CD4-positive, alpha-beta T cell treated with Interleukin-15 for 4 hours (primary cell): Measurements from ENCODE around the gene RBM46.
"Not testable (repeated sequence)": the region's sequence is repeated elsewhere in the genome, so short reads cannot be mapped to it uniquely, and the experiment has no call there.

Experiments used
- DNase-seq: peaks from one replicate; pipeline ENCODE4 v3.0.0-alpha.2; 2020; ENCODE audit warnings: low spot score

Gene RBM46

DNA sequence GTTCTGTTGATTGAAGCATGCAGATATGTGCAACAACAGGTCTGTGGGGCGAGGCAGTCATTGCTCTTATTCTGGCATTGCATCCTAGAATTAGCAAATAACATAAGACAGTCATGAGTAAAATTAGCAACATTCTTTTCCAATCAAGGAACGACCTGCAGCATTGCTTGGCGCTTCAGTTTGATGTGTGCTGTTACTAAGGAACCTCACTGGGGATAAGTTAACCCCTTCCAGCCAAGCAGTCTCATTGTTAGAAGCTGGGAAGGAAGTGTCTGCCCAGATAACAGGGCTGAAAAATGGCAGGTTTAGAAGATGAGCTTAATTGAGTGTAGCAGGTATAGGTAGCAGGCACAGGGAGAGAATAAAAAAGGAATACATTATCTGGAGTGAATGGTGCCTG is 55.4 kb downstream of the RBM46 start:
- no peak for DNase-seq

DNA sequence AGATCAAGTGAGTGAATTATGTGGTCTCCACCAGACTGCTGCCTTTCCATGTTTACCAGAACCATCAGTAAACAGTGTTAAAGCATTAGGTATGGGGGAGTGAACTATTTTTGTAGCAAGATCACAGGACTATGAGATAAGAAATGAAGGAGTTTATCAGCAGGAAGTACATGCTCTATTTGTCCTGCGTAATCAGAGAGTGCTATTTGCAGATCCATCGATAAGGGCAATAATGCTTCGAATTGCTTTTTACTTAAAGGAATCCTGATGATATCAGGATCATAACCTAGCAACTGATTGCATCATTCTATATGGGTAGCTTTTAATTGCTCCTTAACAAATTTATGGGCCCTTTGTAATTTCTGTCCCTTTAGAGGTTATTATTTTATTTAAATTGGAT is 57.1 kb downstream of the RBM46 start:
- DNase-seq, result no peak

DNA sequence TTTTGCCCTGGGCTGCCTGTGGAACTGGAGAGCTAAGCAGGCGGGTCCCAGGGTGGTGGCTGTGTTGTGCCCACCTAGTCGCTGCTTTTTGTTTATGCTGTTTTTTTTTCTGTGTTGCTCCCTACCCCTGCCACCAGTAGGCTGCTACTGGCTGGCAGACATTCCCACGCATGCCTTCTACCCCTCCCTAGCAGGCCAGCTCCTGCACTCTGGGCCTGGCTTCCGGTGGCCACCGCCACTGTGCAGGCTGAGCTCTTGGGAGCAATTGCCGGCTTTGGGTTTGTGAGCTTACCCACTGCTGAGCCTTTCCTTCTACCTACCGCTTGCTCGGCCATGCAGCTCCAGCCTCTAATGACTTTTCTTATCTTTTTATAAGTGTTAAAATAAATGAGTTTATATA is 57.6 kb downstream of the RBM46 start:
- no peak for DNase-seq

DNA sequence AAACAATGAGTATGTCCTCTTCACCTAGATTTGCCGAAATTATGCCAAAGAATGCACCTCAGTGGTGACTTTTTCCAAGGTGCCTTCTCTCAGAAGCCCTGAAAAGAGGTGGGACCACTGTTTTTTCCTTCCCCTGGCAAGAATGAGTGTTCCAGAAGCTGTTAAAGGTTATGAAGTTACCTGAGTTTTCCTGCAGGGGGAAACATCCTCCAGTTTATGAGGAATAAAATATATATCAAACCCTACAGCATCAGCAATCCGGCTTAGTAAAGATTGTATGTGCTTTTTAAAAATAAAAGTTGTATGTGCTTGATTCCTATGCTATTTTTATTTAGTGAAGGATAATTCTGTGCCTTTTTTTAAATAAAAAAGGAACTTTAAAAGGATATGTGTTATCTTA is 73.3 kb downstream of the RBM46 start:
- no peak for DNase-seq

DNA sequence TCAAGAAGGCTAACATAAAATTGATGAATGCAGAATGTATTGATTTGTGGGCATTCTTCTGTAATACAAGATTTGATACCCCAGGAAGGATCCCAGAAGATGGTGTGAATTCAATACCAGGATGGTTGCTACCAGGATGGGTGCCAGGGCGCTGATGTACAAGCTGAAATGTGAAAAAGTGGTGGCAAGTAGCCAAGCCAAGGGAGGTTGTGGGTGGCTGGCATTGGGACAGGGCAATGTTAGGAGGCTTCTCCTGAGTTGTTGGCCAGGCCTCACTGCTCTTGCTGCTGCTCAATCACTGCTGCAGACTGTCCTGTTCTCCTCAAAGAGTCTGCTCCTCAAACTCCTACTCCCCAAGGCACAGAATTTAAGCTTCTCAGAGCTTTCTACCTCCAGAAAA is 77.1 kb downstream of the RBM46 start:
- DNase-seq, result no peak

DNA sequence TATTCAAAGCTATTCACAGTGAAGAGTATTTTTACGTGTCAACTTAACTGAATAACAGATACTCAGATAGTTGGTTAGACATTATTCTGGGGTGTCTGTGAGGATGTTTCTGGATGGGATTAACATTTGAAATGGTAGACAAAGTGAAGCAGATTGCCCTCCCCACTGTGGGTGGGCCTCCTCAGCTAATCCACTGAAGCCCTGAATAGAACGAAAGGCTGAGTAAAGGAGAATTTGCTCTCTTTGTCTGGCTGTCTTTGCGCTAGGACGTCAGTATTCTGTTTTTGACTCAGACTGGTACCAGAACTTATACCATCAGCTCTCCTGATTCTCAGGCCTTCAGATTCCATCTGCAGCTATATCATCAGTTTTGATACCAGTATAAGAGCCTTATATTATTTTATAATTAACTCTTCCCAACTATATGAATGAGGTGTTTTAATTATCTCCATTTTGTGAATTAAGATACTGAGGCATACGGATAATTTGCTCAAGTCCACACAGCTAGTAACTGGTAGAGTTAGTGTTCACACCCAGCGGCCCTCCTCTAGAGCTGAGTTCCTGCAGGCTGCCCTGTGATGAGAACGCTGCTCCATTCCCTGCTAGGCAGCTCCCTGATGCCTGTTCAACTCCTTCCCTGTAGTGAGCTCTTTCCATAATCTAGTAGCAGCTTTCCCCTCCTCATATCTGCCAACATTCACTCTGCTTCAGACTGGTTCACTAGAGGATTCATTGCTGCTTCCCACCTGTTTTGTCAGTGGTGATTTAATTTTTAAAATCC is 87.5 kb downstream of the RBM46 start:
- no peak for DNase-seq

DNA sequence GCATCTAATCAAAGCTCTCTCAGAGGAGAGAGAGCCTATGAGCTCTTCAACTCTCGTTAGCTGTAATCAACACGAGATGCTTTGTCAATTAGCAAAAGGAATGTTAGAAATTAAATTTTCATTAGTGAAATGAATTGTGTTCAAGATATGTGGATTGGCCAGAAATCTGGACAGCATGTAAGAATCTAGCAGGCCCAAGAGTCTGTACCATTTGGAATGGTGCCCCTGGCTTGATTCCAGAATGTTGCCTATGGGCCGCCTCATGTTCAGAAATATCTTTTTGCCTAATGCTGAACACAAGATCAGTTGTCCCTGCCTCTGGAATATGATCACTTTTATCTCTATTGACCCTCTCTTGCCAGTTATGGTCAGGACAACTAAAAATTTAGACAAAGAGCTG is 88.2 kb downstream of the RBM46 start:
- DNase-seq, result no peak

DNA sequence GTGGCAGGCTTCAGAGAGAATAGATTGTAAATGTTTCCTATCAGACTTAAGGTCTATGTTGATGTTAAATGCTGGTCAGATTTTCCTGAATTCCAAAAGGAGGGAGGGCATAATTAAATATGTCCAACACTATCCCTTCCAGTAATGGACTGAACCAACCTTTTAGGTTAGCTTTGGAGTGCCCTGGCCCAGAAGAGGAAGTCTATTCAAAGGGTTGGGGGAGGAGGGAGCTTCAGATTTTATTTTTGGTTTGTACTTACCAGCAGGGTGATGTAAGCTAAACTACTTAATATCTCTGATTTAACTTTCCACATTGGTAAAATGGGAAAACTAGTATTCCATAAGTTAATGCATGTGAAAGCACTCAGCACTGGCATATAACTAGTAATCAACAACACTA is 91.1 kb downstream of the RBM46 start:
- no peak for DNase-seq

DNA sequence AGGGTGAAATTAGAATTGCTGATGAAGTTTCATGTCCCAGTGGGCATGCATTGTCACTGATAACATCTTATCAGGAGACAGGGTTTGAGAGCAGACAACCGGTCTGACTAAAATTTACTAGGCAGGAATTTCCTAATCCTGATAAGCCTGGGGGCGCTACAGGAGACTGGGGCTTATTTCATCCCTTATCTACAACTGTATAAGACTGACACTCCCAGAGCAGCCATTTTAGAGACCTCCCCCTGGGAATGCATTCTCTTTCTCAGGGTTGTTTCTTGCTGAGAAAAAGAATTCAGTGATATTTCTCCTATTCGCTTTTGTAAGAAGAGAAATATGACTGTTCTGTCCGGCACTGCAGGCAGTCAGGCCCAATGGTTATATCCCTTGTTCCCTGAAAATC is 93.0 kb downstream of the RBM46 start:
- DNase-seq, result not testable (repeated sequence)

DNA sequence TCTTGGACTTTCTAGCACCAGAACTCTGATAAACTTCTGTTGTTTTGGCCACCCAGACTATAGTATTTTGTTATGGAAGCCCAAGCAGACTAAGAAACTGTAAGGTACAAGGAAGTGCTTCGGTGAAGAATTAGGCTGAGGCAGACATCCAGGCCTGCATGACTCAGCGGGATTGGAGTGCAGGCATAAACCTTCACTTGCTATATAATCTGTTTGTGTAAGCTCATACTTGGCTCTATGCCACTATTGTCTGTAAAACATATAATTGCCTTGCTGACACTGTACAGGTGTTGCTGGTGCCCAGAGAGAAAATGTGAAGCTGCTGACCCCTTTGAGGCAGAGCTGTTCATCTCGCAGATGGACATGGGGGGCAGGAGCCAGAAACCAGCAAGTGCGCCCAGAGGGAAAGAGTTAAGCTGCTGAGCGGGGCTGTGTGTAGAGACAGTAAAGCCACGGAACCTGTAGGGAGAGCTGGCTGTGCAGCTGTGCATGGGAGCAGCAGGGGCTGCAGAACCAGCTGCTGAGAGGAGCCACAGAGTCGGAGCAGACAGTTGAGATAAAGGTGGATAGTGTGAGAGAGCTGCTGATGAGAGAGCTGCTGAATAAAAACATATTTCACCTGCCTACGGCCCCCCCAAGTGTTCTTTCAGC is 96.2 kb downstream of the RBM46 start:
- no peak for DNase-seq
